H1 (cell line): ENCODE data around the gene HEATR1.

Experiments used
- ASH2L ChIP-seq: fragments of 200-600, 300-600 bp; sonication (generic); IDR thresholded peaks from one replicate; pipeline ENCODE4 v1.7.1; 2017; ENCODE audit warnings: low read length
- BACH1 ChIP-seq: IDR thresholded peaks from 2 replicates; pipeline ENCODE4 v1.6.1; 2012; ENCODE audit warnings: low read length, improper control_type of control experiment
- CREB1 ChIP-seq: IDR thresholded peaks from 2 replicates; pipeline ENCODE4 v1.6.1; 2012; ENCODE audit warnings: inconsistent platforms
- EGR1 ChIP-seq: IDR thresholded peaks from 2 replicates; pipeline ENCODE4 v1.6.1; 2011; ENCODE audit warnings: low read depth, low read length, borderline replicate concordance
- EZH2 ChIP-seq: fragments of 200-600 bp; sonication (generic); IDR thresholded peaks from 2 replicates; pipeline ENCODE4 v1.7.1; 2012; ENCODE audit warnings: low read depth, mild to moderate bottlenecking, moderate library complexity, low read length, inconsistent platforms; ENCODE audit not compliant: severe bottlenecking
- POLR2A ChIP-seq, 2 experiments: IDR thresholded peaks; 1 replicate in 1 of 2; 2 replicates in 1 of 2; pipeline ENCODE4 v1.6.1; 2011; ENCODE audit warnings: low read depth in 2 of 2, low read length in 2 of 2, mild to moderate bottlenecking in 2 of 2; ENCODE audit errors: control extremely low read depth in 1 of 2
- RFX5 ChIP-seq: IDR thresholded peaks from 2 replicates; pipeline ENCODE4 v1.6.1; 2011; ENCODE audit warnings: low read depth, low read length, improper control_type of control experiment, borderline replicate concordance
- RXRA ChIP-seq: IDR thresholded peaks from 2 replicates; pipeline ENCODE4 v1.6.1; 2011; ENCODE audit warnings: low read depth, mild to moderate bottlenecking, low read length, moderate library complexity; ENCODE audit not compliant: insufficient read depth
- SP4 ChIP-seq: IDR thresholded peaks from 2 replicates; pipeline ENCODE4 v1.6.1; 2012; ENCODE audit warnings: low read length, inconsistent platforms
- TAF1 ChIP-seq: IDR thresholded peaks from 2 replicates; pipeline ENCODE4 v1.6.1; 2011; ENCODE audit warnings: mild to moderate bottlenecking, low read depth, low read length
- TBP ChIP-seq: IDR thresholded peaks from 2 replicates; pipeline ENCODE4 v1.6.1; 2011; ENCODE audit warnings: low read depth, low read length, improper control_type of control experiment
- YY1 ChIP-seq: IDR thresholded peaks from 2 replicates; pipeline ENCODE4 v1.6.1; 2011; ENCODE audit warnings: low read depth, mild to moderate bottlenecking, low read length
- TF ChIP-seq, protein P1 (sequence below), 3 experiments: IDR thresholded peaks; 1 replicate in 2 of 3; 2 replicates in 1 of 3; pipeline versions ENCODE4 v1.5.1 to v1.6.1; 2011; ENCODE audit warnings: low read length in 3 of 3, mild to moderate bottlenecking in 3 of 3, inconsistent platforms in 2 of 3, low read depth in 1 of 3, moderate library complexity in 1 of 3; ENCODE audit not compliant: insufficient read depth in 1 of 3; ENCODE audit errors: control extremely low read depth in 1 of 3
- TF ChIP-seq, protein P2 (sequence below): IDR thresholded peaks from 2 replicates; pipeline ENCODE4 v1.6.1; 2012; ENCODE audit warnings: inconsistent platforms

DNA sequence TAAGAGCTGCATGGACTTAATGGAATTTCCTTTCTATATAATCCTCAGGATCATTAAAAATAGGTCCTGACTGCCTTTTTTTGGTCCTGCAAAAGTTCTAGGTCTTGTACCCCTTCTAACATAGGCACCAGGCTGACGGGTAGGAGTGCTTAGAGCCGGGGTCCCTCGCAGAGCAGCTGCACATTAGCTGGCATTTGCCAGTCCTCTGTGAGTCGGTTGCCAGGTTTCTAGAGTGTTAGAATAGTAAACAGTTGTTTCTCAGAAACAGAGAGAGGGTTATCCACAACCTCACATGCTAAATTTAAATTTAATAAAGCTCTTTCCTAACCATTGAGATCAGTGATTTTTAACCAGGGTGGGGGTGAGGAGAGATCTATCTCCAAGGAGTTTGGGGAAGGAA is 35.4 kb upstream of the HEATR1 start:
- TF ChIP-seq, protein P1, sequence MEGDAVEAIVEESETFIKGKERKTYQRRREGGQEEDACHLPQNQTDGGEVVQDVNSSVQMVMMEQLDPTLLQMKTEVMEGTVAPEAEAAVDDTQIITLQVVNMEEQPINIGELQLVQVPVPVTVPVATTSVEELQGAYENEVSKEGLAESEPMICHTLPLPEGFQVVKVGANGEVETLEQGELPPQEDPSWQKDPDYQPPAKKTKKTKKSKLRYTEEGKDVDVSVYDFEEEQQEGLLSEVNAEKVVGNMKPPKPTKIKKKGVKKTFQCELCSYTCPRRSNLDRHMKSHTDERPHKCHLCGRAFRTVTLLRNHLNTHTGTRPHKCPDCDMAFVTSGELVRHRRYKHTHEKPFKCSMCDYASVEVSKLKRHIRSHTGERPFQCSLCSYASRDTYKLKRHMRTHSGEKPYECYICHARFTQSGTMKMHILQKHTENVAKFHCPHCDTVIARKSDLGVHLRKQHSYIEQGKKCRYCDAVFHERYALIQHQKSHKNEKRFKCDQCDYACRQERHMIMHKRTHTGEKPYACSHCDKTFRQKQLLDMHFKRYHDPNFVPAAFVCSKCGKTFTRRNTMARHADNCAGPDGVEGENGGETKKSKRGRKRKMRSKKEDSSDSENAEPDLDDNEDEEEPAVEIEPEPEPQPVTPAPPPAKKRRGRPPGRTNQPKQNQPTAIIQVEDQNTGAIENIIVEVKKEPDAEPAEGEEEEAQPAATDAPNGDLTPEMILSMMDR (IDR thresholded peaks at IDR 0.05; ENCODE audit: control extremely low read depth in 1 of 3, insufficient read depth in 1 of 3, low read depth in 1 of 3, low read length in 3 of 3): no peak
- TF ChIP-seq BACH1: no peak
- TF ChIP-seq EZH2: no peak
- TF ChIP-seq RFX5: no peak
- no peak for TF ChIP-seq SP4
- TF ChIP-seq CREB1: no peak
- TF ChIP-seq, protein P2, sequence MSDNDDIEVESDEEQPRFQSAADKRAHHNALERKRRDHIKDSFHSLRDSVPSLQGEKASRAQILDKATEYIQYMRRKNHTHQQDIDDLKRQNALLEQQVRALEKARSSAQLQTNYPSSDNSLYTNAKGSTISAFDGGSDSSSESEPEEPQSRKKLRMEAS: no peak
- TF ChIP-seq ASH2L: no peak
- TF ChIP-seq TAF1: no peak
- TF ChIP-seq YY1: no peak
- TF ChIP-seq EGR1: no peak
- TF ChIP-seq TBP: no peak
- no peak for TF ChIP-seq RXRA
- no peak for TF ChIP-seq POLR2A (IDR thresholded peaks at IDR 0.05; ENCODE audit: control extremely low read depth in 1 of 2, low read depth in 2 of 2, low read length in 2 of 2)
